Sciatic nerve (tissue), 2 donors: Measurements from ENCODE around the gene TNS3. TPM values are rescaled to one million over a fixed set of nuclear protein-coding genes. Genes with fewer than 3 reads are reported as not detected.

Source experiments
- ATAC-seq: fragments of 200-7000 bp; cut with Tn5 transposase; one replicate; pipeline ENCODE4 v1.9.1; 2020; ENCODE audit warnings: mild to moderate bottlenecking, moderate library complexity
- DNase-seq: peaks from one replicate; pipeline ENCODE4 v3.0.0-alpha.2; 2020; ENCODE audit warnings: low spot score
- intact Hi-C: fragments of 100-400 bp; cut with DNase I; formaldehyde crosslinking; loops from one replicate; pipeline ENCODE4 v1.14.2; 2022
- total RNA-seq: library from RNA; stranded (reverse); fragmentation: NEBNext Ultra II Directional; extraction: Animal tissue kit (Norgen Biotek cat#: 25700); gene quantifications from one replicate; pipeline ENCODE4 v1.2.1, GENCODE V29; 2021
- donor health status: DM: no; HTN: no; CAD: no.
- donor health status: DM: no; HTN: no; CAD: no.

TNS3 gene
- total RNA-seq, 1 donor from 2014 or later: 230 TPM

DNA sequence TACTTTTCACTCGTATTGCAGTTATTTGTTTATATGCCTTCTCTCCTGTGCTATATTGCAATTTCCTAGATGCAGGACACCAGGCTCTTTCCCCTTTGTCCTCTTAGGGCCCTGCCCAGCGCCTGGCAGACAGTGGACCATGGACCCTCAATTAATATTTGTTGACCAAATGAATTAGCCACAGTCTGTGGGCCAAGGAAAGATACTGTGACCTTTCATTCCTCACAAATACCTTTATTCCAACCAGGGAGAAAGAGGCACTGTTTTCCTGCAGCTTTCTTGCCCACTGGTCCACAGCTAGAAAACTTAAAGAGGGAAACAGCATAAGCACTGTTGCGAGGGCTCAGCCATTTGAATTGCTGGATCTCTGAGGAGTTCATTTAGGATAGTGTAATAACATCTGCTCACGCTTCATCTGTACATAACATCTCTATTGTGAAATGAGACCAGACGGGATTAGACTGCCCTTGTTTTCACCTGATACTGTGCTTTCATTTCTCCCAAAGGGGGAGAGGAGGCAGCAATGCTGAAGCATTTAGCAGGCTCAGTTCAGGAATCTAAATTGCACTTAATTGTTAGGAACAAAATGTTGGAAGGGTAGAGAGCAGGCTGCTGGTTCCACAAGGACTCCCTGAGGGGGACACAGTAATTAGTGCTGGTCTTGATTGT lies 46.7 kb downstream of the TNS3 start:
- DNase-seq: no peak
- ATAC-seq: peak; percentile 63
- intact Hi-C loops: no loop called here

DNA sequence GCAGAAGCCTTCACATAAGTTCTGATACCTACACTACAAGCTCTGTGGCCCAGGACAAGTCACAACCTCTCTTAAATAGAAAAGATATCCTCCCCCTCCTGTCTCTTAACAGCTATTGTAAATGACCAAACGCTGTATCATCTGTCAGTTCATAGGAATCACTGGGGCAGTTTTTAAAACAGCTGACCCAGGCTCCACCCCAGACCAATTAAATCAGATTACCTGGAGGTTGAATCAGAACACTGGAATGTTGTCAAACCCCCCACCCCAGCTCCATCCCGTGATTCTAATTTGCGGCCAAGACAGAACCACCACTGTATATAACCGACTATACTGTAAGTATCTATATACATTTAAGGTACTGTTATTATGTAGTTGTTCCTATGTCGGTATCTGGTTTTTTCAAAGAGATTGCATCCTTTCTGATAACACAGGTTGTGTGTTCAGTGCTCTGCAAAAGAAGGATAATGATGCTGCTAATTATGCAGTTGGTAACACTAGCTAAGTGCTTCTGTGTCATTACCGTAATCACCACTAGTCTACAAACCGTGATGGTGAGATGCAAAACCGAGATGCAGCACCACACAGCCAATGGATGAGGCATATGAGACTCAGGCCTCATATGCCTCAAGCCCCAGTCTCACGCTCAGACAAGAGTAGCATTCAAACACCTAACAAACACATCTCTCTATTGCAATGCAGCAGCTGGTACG lies 47.4 kb downstream of the TNS3 start:
- DNase-seq (no peak), ATAC-seq (no peak)
- intact Hi-C loops: no loop called here

DNA sequence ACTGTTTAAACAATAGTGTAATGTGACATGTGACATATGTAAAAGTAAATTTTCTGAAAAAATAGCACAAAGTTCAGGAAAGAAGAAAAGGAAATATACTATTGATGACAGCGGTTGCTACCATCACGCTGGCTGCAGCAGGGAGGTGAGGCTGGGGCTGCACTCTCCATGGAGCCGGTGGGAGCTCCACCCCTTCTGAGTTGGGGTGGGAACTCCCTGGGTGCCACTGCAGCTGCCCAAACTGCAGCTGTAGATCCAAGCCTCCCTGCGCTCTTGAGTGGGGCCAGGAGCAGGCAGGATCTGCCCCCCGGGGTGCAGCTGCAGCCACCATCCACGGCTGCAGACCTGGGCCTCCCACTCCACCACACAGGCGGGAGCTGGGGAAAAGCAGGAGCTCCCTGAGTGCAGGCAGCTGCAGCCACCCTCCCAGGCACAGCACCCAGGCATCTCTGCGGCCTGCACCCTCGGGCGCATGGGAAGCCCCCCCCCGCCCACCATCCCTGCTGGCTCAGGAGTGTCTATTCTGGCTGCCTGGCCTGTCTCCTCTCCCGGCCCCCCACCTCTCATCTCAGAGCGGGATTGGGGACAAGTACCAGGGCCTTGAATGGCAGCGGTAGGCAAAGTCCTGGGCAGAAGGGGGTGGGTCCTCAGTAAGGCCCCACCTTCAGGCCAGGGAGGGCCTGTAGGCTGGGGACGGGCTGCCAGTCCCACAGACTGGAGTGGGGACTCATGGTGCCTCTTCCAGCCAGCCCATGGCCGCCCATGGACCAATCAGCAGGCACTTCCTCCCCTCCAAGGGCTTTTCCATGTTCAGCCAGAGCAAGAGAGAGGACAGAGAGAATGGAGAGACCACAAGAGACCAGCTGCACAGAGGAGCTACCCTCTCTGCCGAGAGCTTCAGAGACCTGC lies 50.1 kb downstream of the TNS3 start:
- DNase-seq (no peak), ATAC-seq (no peak)
- intact Hi-C loops: no loop called here

DNA sequence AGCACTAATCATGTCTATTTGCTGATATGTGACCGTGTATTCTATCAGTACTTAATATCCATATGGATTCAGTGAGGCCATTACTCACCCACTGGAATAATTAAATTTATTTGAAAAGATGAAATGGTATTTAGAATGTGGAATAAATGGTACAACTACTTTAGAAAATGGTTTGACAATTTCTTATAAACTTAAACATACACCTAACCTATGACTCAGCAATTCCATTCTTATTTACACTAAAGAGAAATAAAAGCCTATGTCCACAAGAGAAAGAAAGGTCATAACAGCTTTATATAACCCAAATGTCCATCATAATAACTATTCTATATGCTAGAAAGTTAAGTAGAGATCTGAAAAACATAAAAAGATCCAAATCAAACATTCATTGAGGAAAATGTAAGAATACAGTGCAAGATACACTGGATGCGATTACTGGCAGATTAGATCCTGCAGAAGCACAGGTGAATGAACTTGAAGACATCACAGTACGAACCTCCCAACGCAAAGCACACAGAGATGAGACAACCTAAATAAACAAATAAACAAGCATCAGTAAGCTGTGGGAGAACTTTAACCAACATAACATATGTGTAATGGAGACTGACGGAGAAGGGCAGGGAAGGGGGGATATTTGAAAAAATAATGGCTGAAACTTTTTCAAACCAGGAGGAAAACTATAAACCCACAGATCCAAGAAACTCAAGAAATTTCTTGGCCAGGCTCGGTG lies 51.9 kb downstream of the TNS3 start:
- intact Hi-C loops: no loop called here
- DNase-seq (no peak), ATAC-seq (no peak)

DNA sequence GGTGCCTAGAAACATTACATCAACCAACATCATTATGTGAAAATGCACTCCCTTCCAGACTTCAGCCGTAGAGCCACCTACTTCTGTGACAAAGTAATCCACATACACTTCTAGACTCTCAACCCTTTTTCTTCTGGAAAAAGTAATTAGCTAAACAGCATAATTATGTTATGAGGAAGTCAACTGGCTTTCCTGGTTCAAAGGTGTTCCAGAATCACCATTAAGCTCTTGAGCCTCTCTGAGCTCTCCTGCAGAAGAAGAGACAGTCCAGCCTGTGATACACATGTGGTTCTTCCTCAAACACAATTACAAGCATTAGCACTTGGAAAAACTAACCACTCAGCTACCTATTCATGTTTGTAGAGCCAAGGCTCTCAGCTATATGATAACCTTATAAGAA lies 52.5 kb downstream of the TNS3 start:
- ATAC-seq (no peak), DNase-seq (no peak)
- intact Hi-C loops: no loop called here

DNA sequence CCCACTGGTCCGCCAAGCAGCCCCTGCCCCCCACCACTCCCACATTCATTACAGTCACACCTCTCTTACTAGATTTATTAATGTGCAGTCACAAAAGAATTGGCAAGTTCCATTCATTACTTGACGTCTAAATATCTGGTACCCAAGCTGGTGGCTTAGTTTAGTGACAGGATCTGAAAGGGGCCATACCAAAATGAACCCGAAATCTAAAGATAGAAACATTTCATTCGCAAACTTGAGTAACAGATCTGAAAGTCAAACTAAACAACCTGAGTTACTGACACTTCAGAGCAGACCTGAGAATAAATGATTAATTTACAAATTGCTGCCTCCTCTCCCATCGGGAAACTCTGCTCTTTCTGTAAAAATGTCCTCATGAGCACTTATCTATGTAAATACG lies 53.4 kb downstream of the TNS3 start:
- ATAC-seq: no peak
- intact Hi-C loops: no loop called here
- no peak for DNase-seq

DNA sequence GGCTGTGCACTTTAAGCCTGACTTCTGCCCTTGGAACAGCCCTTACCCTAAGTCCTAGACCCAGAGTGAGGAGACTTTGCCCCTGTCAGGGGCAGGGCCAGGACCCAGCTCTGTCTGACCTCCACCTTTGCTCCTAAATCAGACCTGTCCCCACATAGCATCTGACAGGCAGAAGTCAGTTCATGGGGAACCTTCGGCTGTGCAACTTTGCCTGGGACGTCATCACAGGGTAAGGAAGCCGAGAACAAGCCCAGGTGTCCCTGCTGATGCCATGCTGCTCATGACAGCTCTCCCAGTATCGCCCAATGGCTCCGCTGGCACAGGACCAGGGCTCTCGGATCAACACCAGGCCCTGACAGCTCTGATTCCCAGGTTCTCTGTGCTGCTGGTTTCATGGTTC lies 55.4 kb downstream of the TNS3 start:
- intact Hi-C loops: no loop called here
- DNase-seq (no peak), ATAC-seq (no peak)

DNA sequence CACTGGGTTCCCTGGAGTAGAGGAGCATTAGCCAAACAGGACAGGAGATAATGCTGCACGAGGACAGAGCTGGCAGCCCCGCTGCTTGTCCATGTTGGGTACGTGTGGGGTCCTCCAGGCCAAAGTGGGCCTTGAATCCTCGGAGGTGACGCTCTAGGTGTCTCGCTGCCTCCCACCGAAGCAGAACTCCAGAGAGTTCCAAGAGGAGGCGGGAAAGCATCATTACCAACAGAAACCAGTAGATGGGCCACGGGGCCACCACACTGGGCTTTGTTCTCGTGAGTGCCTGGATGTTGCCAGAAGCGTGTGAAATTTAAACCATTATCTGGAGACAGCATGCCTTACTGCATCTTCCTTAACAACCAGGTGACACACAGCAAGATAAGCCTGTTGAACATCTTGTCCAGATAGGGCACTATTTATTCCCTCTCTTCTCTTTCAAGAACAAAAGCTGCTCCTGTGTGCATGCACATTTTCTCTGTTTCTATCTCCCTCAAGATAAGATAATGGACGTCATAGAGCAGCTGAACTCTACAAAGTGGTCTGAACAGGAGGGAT lies 56.8 kb downstream of the TNS3 start:
- intact Hi-C loops: no loop called here
- ATAC-seq (no peak), DNase-seq (no peak)

DNA sequence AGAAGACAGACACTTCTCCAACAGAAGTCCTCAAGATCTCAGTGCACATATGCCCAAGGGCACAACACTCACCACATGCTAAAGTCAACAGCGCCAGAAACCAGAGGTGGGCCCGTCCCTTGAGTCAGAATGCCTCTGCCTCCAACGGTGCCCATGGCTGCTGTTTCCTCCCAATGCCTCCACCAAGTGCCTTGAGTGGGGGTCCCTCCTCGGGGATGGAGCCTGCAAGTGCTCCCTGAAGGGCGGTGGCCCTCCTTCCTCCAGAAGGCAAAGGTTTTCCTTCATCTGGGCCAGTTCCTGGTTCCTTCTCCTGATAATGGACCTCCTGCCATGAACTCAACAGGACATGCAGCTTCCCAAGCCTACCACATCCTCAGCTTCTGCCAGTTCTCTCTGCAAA lies 58.5 kb downstream of the TNS3 start:
- intact Hi-C loops: no loop called here

DNA sequence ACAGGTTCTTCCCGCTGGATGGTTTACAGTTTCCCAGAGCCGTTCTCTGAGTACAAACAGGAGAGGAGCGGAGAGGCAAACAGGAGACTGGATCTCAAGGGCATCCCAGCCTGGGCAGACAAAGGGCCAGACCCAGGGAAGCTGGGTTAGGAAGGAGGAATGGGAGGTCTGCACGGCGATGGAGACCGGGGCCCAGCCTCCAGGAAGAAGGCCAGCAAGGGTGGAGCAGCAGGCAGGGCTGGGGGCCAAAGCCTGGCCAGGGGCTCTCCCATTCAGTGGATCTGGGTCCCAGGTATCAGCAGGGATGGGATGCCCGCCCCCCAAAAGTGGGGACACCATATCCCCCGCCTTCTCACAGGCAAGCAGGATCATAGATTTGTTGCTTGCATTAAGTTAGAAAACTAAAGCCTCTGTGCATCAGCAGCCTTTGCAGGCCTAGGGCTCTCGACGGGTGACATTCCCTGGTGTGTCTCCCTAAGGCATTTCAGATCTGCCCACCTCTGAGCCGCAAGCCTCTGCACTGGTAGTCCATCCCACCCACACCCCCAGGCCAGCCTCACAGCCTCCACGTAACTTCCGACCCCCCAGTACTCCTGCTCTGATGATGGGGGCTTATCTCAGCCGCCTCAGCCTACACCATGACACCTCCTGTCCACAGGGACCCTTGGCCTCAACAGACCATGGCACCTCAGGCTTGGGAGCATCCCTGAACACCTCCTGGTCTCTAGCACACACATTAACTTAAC lies 59.9 kb downstream of the TNS3 start:
- intact Hi-C loops: no loop called here
- ATAC-seq (no peak), DNase-seq (no peak)

More for the DNA sequence above, 58.5 kb downstream of the TNS3 start:
- DNase-seq (no peak), ATAC-seq (no peak)

DNA sequence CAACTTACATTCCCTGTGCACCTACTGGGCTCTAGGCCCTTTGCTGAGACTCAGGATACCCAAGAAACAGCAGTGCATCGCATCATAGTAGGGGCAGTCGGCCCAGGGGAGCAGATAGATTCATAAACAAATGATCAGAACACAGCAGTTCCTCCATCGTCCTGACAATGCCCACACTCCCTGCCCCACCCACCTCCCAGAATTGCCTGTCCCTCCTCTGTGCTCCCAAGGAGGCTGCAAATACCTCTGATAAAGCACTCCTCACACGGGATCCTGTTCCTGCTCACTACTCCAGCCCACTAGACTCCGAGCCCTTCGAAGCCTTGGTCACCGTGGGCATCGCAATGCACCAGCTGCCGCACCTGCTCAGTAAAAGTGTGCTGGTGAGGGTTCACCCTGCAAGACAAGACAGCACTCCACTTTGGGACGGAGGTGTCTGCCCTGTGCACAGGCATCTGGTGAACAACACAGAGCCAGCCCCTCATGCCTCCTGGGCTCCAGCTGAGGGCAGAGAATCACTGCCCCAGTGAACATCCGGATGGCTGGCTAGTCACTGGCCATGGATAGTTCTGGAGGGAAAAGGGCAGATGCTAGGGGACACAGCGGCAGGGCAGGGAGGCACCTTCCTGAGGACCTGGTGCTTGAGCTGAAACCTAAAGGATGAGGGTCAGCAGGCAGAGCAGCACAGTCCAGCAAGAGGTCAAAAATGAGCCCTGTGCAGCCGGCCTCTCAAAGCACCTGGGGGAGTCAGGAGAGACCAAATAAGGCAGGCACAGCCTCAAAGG lies 60.7 kb downstream of the TNS3 start:
- ATAC-seq (peak; percentile 3), DNase-seq (no peak)
- intact Hi-C loops: no loop called here

DNA sequence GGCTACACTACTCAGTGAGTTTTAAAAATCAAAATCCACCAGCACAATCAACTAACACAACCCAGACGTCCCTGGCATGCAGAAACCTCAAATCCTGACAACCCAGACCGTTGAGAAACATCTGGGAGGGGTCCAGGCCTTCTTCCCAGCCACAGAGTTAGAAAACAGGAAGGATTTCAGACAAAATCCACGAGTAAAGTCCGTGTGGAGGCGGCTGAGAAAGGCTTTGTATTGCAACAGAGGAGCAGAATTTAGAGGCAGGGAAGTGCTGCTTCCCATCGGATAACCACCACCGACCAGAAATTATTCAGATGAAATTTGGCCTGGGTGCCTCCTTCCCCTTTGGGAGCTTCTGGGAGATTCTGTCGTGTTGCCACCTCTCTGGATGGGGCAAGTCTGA lies 61.5 kb downstream of the TNS3 start:
- intact Hi-C loops: no loop called here
- DNase-seq (peak; percentile 77), ATAC-seq (peak; percentile 91)

DNA sequence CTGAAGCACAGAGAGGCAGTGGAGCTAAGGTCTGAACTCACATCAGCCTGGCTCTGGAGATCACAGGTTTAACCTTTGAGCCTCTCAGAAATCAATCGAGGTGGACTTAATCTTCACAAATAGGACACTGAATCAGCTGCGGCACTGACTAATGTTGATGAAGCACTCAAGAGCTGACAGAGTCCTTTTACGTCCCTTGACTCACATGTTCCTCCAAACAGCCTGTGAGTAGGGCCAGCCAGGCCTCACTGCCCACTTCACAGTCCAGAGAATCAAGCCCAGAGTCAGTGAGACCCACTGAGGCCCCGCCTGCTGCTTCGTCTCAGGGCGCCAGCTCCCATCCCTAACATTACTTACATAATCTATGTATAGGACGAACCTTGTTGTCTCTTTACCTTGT lies 63.1 kb downstream of the TNS3 start:
- ATAC-seq (no peak), DNase-seq (no peak)
- intact Hi-C loops: no loop called here

DNA sequence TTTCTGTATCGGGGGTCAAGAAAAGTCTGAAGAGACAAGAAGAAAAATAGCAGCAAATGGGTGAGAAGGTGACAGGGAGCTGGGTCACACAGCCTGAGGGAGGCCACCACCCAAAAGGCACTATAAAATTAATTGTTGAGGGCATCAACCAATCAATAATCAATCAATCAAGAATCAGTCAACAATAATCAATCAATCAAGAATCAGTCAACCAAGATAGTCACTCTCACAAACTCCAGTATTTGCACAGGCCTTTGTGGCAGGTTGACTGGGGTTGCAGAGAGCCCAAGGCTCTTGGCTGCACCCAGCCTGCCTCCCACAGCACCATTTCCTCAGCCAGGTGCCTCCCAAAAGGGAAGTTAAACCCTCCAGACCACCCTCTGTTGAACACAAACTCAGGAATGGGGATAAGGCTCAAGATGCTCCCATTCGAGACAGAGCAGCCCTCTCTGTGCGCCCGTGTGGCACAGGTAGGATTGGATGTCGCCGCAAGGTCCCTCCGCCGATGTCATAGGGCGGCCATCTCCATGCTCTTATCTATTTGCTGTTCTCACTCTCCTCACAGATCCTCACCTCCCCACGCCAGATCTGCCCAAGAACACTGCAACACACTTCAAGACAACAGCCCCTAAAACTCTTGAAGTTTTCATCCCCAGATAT lies 64.0 kb downstream of the TNS3 start:
- DNase-seq (no peak), ATAC-seq (no peak)
- intact Hi-C loops: no loop called here

DNA sequence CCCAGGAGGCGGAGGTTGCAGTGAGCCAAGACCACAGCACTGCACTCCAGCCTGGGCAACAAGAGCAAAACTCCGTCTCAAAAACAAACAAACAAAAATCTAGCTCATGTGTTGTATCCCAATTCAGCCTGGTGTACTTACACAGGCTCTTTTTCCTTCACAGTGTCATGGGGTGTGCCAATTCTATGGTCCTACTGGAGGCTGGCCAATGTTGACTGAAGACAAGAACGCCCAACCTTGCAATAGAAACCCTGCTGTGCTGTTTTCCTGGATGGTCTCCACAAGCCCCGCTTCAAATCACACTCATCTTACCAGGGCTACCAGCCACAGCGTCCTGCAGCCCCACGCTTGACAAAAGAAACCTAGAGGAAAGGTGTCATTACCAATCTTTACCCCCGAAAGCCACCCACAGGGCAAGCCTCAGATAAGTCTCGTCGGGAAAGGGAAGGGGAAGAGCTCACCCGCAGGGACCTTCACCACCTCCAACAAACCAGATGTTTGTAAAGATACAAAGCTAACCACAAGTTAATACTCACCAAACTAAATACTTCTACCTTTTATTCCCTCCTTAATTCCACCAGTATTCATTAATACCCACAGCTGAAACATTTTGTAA lies 64.8 kb downstream of the TNS3 start:
- DNase-seq (no peak), ATAC-seq (no peak)
- intact Hi-C loops: no loop called here

DNA sequence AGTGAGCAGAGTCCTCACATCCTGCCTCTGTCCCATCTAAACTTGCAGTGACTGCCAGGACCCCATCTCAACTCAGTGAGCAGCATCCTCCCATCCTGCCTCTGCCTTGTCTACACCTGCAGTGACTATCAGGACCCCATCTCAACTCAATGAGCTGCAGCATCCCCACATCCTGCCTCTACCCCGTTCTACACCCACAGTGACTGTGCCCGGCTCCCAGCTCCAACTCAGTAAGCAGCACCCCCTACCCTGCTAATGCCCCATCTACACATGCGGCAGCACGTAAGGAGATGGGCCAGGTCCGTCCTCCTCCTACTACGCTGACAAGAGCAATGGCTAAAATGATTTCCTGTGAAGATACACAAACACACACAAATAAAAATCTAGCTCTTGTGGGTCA lies 65.5 kb downstream of the TNS3 start:
- intact Hi-C loops: no loop called here
- ATAC-seq (no peak), DNase-seq (no peak)
